OCI-LY7 (cell line): ENCODE data around the gene RPS6KA2.

ENCODE experiments used
- EZH2phosphoT487 ChIP-seq: fragments of 200-600 bp; sonication (generic); IDR thresholded peaks from 2 replicates; pipeline ENCODE4 v1.6.1; 2018; ENCODE audit warnings: low read depth, borderline replicate concordance, mild to moderate bottlenecking, mixed run types, antibody characterized with exemption, low read length, moderate library complexity, mixed read lengths
- TF ChIP-seq, protein P1 (sequence below): fragments of 200-600 bp; sonication (generic); conservative IDR thresholded peaks from 2 replicates; pipeline ENCODE4 v1.5.1; 2014; ENCODE audit warnings: mild to moderate bottlenecking, antibody characterized with exemption, low read length, moderate library complexity, mixed read lengths

DNA sequence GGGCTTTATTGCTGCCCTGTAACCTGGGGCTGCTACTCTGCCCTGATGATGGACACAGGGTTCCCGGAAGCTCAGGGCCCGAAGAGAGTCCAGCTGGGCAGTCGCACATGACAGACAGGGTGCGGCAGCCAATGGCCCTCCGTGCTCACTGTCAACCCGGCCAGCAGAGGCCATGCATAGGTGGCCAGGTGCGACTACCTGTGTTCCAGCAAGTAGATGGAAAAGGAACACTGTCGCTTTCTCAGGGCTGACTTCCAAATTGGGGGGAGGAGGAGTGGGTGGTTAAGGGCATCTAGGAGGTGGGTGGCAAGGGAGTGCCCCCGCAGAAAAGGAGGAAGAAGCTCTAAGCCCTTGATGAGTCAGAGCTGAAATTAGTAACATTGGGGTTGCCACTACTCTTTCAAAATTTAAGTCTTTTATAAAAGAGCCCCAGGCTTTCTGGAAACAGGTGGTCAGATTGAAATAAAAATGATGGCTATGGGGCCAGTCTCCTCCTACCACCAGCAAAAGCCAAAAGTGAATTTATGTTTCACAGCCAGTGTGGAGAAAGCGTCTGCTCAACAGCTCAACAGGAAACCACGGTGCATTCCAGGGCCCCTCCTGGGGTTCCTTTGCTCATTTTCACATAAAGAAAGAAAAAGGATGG is 38.2 kb downstream of the RPS6KA2 start:
- TF ChIP-seq, protein P1, sequence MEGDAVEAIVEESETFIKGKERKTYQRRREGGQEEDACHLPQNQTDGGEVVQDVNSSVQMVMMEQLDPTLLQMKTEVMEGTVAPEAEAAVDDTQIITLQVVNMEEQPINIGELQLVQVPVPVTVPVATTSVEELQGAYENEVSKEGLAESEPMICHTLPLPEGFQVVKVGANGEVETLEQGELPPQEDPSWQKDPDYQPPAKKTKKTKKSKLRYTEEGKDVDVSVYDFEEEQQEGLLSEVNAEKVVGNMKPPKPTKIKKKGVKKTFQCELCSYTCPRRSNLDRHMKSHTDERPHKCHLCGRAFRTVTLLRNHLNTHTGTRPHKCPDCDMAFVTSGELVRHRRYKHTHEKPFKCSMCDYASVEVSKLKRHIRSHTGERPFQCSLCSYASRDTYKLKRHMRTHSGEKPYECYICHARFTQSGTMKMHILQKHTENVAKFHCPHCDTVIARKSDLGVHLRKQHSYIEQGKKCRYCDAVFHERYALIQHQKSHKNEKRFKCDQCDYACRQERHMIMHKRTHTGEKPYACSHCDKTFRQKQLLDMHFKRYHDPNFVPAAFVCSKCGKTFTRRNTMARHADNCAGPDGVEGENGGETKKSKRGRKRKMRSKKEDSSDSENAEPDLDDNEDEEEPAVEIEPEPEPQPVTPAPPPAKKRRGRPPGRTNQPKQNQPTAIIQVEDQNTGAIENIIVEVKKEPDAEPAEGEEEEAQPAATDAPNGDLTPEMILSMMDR: no peak
- no peak for TF ChIP-seq EZH2phosphoT487
